ENCODE results near the gene ELAVL2. TPM values are rescaled to one million over a fixed set of nuclear protein-coding genes. Genes with fewer than 3 reads are reported as not detected.

The ELAVL2 gene
- total RNA-seq, 1 donor from 2014 or later: not detected

GRCh38 chr9:23783509-23783908 is 42.5 kb downstream of the ELAVL2 start:
- Histone ChIP-seq H3K36me3 (no peaks in the 10 kb centered on the region), H3K4me3 (no peak overlapping the region), H3K27me3 (no peaks in the 10 kb centered on the region), H3K9me3 (no peaks in the 10 kb centered on the region), H3K4me1 (no peaks in the 10 kb centered on the region), H3K27ac (no peak overlapping the region)
- DNase-seq (no peak), ATAC-seq (no peak)
- no peak for TF ChIP-seq CTCF (IDR thresholded peaks at IDR 0.05)
- intact Hi-C loops (cut with DNase I): no loop called here

GRCh38 chr9:23779220-23779619 is 46.8 kb downstream of the ELAVL2 start:
- Histone ChIP-seq H3K27ac (no peak overlapping the region), H3K9me3 (no peaks in the 10 kb centered on the region), H3K4me3 (no peak overlapping the region), H3K27me3 (no peaks in the 10 kb centered on the region), H3K4me1 (no peaks in the 10 kb centered on the region), H3K36me3 (no peaks in the 10 kb centered on the region)
- DNase-seq (no peak), ATAC-seq (no peak)
- TF ChIP-seq CTCF (IDR thresholded peaks at IDR 0.05): no peak
- intact Hi-C loops (cut with DNase I): no loop called here

GRCh38 chr9:23777328-23777727 is 48.7 kb downstream of the ELAVL2 start:
- Histone ChIP-seq H3K9me3 (no peaks in the 10 kb centered on the region), H3K4me3 (no peak overlapping the region), H3K36me3 (no peaks in the 10 kb centered on the region), H3K27ac (no peak overlapping the region), H3K27me3 (no peaks in the 10 kb centered on the region), H3K4me1 (no peaks in the 10 kb centered on the region)
- intact Hi-C loops (cut with DNase I): no loop called here
- ATAC-seq (no peak), DNase-seq (no peak)
- no peak for TF ChIP-seq CTCF (IDR thresholded peaks at IDR 0.05)

- intact Hi-C loops (cut with DNase I): no loop called here
- H3K4me3 ChIP-seq: no peak overlapping the region
These were observed 50.5 kb downstream of the ELAVL2 start for GRCh38 chr9:23775549-23775948.

GRCh38 chr9:23774266-23774665 is 51.8 kb downstream of the ELAVL2 start:
- no peaks in the 10 kb centered on the region for H3K36me3 ChIP-seq
- H3K9me3 ChIP-seq: no peaks in the 10 kb centered on the region
- H3K27me3 ChIP-seq: no peaks in the 10 kb centered on the region
- H3K4me3 ChIP-seq: no peak overlapping the region
- no peak overlapping the region for H3K27ac ChIP-seq
- TF ChIP-seq CTCF (IDR thresholded peaks at IDR 0.05): no peak
- no peak for ATAC-seq
- intact Hi-C loops (cut with DNase I): no loop called here
- no peak for DNase-seq
- H3K4me1 ChIP-seq: no peaks in the 10 kb centered on the region

More at GRCh38 chr9:23775549-23775948, 50.5 kb downstream of the ELAVL2 start:
- no peaks in the 10 kb centered on the region for H3K4me1 ChIP-seq
- DNase-seq (no peak), ATAC-seq (no peak)
- H3K27ac ChIP-seq: no peak overlapping the region
- H3K27me3 ChIP-seq: no peaks in the 10 kb centered on the region
- H3K9me3 ChIP-seq: no peaks in the 10 kb centered on the region
- no peaks in the 10 kb centered on the region for H3K36me3 ChIP-seq
- no peak for TF ChIP-seq CTCF (IDR thresholded peaks at IDR 0.05)

- ATAC-seq (no peak), DNase-seq (no peak)
- no peak overlapping the region for H3K4me3 ChIP-seq
- intact Hi-C loops (cut with DNase I): no loop called here
- no peaks in the 10 kb centered on the region for H3K9me3 ChIP-seq
- H3K27me3 ChIP-seq: no peaks in the 10 kb centered on the region
- no peaks in the 10 kb centered on the region for H3K36me3 ChIP-seq
- no peak for TF ChIP-seq CTCF (IDR thresholded peaks at IDR 0.05)
- H3K27ac ChIP-seq: no peak overlapping the region
- H3K4me1 ChIP-seq: no peaks in the 10 kb centered on the region
These were observed 53.7 kb downstream of the ELAVL2 start for GRCh38 chr9:23772385-23772783.

Data from upper lobe of right lung (tissue), 1 donor.